C4-2B (cell line): ENCODE data around the gene IGDCC3.

ENCODE experiments used
- CTCF ChIP-seq: fragments of 450-650 bp; conservative IDR thresholded peaks from 2 replicates; pipeline ENCODE4 v1.5.1; 2017; ENCODE audit warnings: mild to moderate bottlenecking
- ZFX ChIP-seq: fragments of 450-650 bp; IDR thresholded peaks from 2 replicates; pipeline ENCODE4 v1.6.1; 2017

GRCh38 chr15:65394280-65394789 lies 16.5 kb upstream of the IGDCC3 start:
- TF ChIP-seq CTCF (no peak), ZFX (no peak)
